ENCODE results near the gene ATOH8.

ATOH8 gene

DNA sequence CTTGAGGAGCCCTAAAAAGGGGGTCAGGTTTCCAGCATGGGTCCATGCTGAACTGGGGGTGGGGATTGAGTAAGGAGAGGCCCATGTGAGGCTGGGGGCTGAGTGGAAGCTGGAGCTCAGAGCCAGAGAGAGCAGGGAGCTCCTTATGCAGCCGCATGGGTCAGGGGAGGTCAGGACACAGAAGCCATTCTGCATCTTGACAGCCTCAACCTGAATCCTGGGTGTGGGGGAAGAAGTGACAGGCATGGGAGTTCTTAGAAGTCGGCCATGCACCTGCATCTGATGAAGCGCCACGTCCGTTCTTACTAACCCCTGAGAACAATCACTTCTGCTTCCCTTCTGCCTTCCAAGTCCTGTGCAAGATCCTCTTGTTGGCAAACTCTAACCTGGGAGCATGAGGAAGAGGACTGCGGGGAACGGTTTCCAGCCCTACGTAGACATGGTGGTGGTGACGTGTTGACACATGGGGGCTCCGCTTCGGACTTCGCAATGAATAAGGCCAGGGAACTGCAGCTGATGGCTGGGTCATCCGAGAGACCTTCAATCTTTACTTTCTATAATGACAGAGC is 37.4 kb upstream of the ATOH8 start:
- H3K9me3 Mint-ChIP-seq, result peaks cover 11% of the 10 kb centered on the region
- H3K27ac Mint-ChIP-seq, result peak overlapping the region; percentile 47
- H3K27me3 Mint-ChIP-seq (ENCODE audit: low read depth, poor library complexity), result peaks cover 15% of the 10 kb centered on the region
- TF ChIP-seq, protein P1, sequence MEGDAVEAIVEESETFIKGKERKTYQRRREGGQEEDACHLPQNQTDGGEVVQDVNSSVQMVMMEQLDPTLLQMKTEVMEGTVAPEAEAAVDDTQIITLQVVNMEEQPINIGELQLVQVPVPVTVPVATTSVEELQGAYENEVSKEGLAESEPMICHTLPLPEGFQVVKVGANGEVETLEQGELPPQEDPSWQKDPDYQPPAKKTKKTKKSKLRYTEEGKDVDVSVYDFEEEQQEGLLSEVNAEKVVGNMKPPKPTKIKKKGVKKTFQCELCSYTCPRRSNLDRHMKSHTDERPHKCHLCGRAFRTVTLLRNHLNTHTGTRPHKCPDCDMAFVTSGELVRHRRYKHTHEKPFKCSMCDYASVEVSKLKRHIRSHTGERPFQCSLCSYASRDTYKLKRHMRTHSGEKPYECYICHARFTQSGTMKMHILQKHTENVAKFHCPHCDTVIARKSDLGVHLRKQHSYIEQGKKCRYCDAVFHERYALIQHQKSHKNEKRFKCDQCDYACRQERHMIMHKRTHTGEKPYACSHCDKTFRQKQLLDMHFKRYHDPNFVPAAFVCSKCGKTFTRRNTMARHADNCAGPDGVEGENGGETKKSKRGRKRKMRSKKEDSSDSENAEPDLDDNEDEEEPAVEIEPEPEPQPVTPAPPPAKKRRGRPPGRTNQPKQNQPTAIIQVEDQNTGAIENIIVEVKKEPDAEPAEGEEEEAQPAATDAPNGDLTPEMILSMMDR (IDR thresholded peaks at IDR 0.05), result no peak
- H3K4me3 Mint-ChIP-seq, result no peak overlapping the region
- no peak for DNase-seq
- no peaks in the 10 kb centered on the region for H3K36me3 Mint-ChIP-seq (ENCODE audit: low read depth)
- H3K4me1 Mint-ChIP-seq, result peaks cover 20% of the 10 kb centered on the region

DNA sequence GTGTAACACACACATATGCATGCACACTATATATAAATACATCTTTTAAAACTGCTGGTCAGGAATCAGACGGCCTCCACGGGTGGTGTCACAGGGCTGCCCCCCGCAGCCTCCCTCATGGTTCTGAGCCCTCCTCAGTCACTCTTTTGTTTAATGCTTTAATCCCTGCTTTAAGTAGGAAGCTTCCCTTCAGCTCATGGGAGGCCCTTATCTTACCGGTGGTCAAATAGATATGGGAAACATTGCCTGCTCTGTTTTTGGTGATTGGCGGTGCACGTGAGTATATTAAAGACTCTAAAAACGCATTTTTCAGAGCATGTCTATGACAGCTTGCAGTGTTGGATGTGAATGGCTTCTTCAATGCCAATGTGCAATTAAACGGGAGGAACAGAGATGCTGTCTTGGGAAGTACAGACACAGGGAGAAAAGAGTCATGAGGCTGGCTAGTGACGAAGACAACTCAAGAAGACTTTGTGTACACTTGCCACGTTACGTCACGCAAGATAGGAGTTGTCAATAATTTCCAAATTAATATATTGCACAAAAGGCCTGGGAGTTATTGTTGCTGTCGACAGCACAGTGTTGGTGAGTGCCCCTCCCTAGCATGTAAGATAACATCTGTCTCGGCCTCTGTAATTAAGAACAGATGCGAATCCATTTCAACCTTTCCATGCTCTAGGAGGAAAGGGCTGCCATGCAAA is 36.3 kb upstream of the ATOH8 start:
- no peak for DNase-seq
- H3K27me3 Mint-ChIP-seq (ENCODE audit: low read depth, poor library complexity), result peaks cover 19% of the 10 kb centered on the region
- TF ChIP-seq, protein P1 (IDR thresholded peaks at IDR 0.05), result no peak
- peaks cover 11% of the 10 kb centered on the region for H3K9me3 Mint-ChIP-seq
- no peak overlapping the region for H3K4me3 Mint-ChIP-seq
- H3K27ac Mint-ChIP-seq, result no peak overlapping the region
- H3K36me3 Mint-ChIP-seq (ENCODE audit: low read depth), result no peaks in the 10 kb centered on the region
- peaks cover 18% of the 10 kb centered on the region for H3K4me1 Mint-ChIP-seq

DNA sequence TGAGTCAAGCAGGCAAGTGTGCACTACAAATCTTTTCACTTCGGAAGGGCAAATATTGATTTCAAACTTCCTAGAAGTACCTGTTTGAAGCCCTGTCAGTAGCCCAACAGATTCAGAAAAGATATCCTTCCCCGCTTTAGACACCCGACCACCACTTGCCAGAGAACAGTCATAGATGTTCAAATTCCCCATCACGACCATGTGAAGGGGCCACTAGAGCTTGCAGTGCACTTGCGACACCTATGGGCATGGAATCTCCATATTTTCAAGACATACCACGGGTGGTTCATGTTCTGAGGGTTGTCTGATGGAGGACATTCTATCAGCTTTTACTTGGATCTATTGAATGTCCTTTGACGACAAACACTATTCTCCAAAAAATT is 35.8 kb upstream of the ATOH8 start:
- Mint-ChIP-seq H3K27me3 (ENCODE audit: low read depth, poor library complexity) (peaks cover 19% of the 10 kb centered on the region), H3K9me3 (peaks cover 11% of the 10 kb centered on the region), H3K4me3 (no peak overlapping the region), H3K27ac (no peak overlapping the region), H3K36me3 (ENCODE audit: low read depth) (no peaks in the 10 kb centered on the region), H3K4me1 (peaks cover 18% of the 10 kb centered on the region)
- TF ChIP-seq, protein P1 (IDR thresholded peaks at IDR 0.05), result no peak
- DNase-seq, result no peak

DNA sequence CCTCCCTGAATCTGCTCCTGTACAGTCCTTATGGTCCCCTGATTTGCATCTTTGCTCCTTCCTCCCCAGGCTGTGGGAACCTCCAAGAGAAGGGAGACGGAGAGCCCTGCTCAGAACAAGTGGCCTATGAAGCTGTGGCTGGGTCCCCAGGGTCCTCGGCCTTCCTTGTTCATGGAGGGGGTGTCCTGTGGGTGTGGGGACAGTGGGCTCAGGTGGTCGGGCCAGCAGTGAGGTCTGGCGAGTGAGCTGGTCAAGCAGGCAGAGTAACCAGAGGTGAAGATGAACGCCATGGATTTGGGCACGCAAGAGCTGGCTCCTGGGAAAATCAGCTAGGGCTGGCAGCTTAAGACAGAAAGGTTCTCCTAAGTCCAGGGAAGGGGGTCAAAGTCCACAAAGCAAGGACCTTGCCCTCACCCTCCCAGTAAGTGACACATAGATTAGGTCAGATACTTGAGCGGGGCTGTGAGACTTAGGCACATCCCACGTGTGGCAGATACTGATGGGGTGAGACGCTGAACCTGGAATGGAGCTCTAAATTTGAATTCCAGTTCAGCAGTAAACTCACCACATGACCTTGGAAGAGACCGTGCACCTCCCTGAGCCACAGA is 34.8 kb upstream of the ATOH8 start:
- H3K36me3 Mint-ChIP-seq (ENCODE audit: low read depth), result no peaks in the 10 kb centered on the region
- TF ChIP-seq, protein P1 (IDR thresholded peaks at IDR 0.05), result no peak

DNA sequence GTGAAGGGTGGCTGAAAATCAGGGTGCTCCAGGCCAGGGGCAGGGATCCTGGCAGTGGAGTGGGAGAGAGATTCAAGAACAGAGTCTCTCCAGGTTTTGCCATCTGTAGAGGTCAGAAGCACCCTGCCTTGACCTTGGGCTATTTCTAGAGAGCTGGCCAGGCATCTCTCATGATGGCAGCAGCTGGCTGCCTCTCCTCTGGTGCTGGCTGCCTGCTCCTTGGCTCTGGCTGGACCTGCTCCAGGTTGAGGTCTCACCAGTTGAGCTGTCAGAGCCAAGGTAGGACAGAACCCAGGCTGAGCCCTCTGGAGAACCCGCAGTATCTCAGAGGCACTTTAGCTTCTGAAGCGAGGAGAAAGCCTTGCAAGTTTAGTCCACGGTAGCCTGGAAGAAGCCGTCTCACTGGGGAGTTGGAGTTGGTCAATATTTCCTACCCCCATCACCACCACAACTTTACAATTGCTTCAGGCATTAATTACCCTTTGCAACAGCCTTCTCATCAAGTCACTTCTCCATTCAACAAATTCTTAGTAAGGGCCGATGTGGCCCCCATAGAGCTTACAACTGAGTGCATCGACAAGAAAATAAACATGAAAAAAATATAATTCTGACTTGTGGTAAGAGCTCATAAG is 34.1 kb upstream of the ATOH8 start:
- peaks cover 17% of the 10 kb centered on the region for H3K27me3 Mint-ChIP-seq (ENCODE audit: low read depth, poor library complexity)
- no peak for DNase-seq

More for the DNA sequence above, 34.8 kb upstream of the ATOH8 start:
- peaks cover 11% of the 10 kb centered on the region for H3K9me3 Mint-ChIP-seq
- peaks cover 21% of the 10 kb centered on the region for H3K27me3 Mint-ChIP-seq (ENCODE audit: low read depth, poor library complexity)
- H3K4me3 Mint-ChIP-seq, result no peak overlapping the region
- no peak overlapping the region for H3K27ac Mint-ChIP-seq
- DNase-seq, result no peak
- H3K4me1 Mint-ChIP-seq, result peaks cover 18% of the 10 kb centered on the region

More for the DNA sequence above, 34.1 kb upstream of the ATOH8 start:
- no peak overlapping the region for H3K27ac Mint-ChIP-seq
- TF ChIP-seq, protein P1 (IDR thresholded peaks at IDR 0.05), result no peak
- no peak overlapping the region for H3K4me3 Mint-ChIP-seq
- H3K4me1 Mint-ChIP-seq, result peaks cover 18% of the 10 kb centered on the region
- peaks cover 11% of the 10 kb centered on the region for H3K9me3 Mint-ChIP-seq
- H3K36me3 Mint-ChIP-seq (ENCODE audit: low read depth), result no peaks in the 10 kb centered on the region

Data from nephron progenitor cell (in vitro differentiated cells).